GM19468 (cell line): Measurements from ENCODE around the gene NUP188.

ENCODE experiments used
- ATAC-seq: cut with Tn5 transposase; IDR thresholded peaks from one replicate; pipeline ENCODE4 v1.9.1; 2021; ENCODE audit warnings: mild to moderate bottlenecking, moderate library complexity, moderate number of reproducible peaks; ENCODE audit not compliant: unreplicated experiment; ENCODE audit errors: extremely low read depth

NUP188 gene

DNA sequence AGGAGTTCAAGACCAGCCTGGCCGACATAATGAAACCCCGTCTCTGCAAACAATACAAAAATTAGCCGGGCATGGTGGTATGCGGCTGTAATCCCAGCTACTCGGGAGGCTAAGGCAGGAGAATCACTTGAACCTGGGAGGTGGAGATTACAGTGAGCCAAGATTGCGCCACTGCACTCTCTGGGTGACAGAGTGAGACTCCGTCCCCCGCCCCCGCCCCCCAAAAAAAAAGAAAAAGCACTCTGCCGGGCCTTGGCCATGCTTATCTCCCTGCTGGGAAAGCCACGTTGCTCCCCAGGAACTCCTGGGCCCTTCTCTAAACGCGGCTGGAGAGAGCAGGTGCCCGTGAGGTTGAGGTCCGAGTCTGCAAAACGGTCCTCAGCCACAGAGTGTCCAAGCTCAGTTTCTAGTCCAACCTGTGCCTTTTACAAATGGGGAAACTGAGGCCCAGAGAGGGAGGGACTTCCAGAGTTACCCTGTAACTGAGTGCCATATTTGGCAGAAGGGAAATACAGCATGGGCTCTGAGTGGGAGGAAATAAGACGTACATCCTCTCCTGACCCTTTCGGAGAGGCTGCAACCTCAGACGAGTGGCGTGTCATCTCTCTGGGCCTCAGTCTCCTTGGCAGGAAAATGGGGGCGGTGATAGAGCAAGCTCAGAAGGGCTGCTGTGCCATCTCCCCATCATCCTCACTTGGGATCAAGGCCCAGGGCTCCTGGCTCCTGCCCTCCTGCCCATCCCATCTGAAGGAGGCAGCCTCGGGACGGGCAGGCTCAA lies 33.3 kb upstream of the NUP188 start:
- no peak for ATAC-seq

DNA sequence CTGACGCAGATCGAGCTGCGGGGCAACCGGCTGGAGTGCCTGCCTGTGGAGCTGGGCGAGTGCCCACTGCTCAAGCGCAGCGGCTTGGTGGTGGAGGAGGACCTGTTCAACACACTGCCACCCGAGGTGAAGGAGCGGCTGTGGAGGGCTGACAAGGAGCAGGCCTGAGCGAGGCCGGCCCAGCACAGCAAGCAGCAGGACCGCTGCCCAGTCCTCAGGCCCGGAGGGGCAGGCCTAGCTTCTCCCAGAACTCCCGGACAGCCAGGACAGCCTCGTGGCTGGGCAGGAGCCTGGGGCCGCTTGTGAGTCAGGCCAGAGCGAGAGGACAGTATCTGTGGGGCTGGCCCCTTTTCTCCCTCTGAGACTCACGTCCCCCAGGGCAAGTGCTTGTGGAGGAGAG lies 31.3 kb upstream of the NUP188 start:
- ATAC-seq = no peak

DNA sequence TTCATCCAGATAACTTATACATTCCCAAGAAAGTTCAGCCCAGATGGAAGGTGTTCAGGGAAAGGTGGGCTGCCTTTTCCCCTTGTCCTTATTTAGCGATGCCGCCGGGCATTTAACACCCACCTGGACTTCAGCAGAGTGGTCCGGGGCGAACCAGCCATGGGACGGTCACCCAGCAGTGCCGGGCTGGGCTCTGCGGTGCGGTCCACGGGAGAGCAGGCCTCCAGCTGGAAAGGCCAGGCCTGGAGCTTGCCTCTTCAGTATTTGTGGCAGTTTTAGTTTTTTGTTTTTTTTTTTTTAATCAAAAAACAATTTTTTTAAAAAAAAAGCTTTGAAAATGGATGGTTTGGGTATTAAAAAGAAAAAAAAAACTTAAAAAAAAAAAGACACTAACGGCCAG lies 30.8 kb upstream of the NUP188 start:
- ATAC-seq = no peak

DNA sequence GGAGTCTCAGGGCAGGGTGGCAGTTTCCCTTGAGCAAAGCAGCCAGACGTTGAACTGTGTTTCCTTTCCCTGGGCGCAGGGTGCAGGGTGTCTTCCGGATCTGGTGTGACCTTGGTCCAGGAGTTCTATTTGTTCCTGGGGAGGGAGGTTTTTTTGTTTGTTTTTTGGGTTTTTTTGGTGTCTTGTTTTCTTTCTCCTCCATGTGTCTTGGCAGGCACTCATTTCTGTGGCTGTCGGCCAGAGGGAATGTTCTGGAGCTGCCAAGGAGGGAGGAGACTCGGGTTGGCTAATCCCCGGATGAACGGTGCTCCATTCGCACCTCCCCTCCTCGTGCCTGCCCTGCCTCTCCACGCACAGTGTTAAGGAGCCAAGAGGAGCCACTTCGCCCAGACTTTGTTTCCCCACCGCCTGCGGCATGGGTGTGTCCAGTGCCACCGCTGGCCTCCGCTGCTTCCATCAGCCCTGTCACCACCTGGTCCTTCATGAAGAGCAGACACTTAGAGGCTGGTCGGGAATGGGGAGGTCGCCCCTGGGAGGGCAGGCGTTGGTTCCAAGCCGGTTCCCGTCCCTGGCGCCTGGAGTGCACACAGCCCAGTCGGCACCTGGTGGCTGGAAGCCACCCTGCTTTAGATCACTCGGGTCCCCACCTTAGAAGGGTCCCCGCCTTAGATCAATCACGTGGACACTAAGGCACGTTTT lies 30.2 kb upstream of the NUP188 start:
- ATAC-seq = no peak

DNA sequence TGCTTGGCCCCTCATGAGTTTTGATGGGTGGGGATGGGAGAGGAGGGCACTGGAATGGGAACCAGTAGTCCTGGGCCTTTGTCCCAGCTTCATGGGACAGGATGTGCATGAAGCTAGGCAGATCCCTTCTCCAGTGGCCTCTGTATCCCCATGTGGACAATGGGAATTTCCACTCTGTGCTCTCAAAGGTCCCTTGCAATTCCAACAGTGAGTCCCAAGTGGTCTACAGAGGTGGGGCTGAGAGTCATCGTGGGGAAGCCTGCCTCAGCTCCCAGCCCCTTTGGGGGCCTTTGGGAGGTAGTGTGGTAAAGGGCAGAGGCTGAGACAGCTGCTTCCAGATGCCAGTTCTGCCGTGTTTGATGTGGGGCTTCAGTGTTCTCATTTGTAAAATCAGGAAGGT lies 28.6 kb upstream of the NUP188 start:
- ATAC-seq = no peak

DNA sequence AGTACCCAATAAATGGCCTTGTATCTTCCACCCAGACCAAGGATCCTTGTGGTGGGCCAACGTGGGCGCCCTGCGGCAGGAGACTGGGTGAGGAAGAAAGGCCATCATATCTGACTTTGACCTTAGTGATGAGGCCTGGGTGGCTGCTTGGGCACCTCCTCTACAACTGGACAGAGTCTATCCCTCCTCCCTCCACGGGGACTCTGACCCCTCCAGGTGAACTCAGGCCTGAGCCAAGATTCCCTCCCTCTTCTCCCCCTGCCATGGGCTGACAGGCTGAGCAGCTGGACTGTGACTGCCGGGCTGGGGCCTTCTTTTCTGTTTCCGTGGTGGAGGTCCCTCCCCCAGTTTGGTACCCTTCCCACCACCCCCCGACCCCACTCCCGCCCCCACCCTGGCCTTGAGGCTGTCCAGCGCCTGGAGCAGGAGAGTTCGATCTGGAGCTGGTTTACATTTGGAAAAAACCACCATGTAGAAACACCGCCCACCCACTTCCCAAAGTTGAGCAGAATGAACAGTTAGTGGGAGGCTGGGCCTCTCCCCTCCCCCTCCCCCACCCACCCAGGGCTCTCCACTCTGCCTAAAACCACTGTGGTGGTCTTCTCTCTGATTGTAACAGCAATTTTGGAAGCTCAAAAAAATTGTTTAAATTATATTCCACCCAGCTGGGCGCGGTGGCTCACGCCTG lies 28.0 kb upstream of the NUP188 start:
- ATAC-seq = no peak

DNA sequence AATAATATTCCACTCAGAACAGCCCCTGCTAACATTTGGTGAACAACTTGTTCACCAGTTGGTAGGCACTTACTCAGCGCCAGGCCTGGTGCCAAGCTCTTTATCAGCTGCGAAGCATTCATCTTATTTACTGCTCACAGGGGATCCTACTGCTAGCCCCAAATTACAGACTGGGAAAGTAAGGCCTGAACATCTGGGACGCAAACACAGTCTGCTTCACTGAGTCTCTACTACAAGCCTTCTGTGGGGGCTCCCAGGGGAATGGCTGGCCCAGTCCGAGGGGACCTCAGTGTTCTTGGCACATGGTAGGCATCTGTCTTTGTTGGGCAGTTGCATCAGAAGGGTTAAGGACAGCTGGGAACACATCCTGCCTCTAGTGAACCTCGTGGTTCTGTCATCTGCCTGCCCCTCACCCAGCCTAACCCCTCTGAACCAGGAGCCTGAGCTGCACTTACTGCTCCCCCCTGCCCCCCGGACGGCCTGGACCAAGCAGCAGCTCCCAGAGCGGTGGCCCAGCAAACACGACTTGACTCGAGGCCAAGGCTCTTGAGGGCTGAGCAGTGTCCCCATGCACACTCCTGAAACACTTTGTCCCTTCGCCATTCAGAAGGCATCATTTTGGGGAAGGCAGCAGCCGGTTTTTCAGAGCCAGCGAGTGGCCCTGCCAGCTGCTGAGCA lies 27.0 kb upstream of the NUP188 start, which contains the start of gene PHYHD1:
PHYHD1 (plus strand) TSS at position 602 of the 678 bp plus-strand sequence. CDS start 1,342 bp downstream, outside the sequence.
- no peak for ATAC-seq

DNA sequence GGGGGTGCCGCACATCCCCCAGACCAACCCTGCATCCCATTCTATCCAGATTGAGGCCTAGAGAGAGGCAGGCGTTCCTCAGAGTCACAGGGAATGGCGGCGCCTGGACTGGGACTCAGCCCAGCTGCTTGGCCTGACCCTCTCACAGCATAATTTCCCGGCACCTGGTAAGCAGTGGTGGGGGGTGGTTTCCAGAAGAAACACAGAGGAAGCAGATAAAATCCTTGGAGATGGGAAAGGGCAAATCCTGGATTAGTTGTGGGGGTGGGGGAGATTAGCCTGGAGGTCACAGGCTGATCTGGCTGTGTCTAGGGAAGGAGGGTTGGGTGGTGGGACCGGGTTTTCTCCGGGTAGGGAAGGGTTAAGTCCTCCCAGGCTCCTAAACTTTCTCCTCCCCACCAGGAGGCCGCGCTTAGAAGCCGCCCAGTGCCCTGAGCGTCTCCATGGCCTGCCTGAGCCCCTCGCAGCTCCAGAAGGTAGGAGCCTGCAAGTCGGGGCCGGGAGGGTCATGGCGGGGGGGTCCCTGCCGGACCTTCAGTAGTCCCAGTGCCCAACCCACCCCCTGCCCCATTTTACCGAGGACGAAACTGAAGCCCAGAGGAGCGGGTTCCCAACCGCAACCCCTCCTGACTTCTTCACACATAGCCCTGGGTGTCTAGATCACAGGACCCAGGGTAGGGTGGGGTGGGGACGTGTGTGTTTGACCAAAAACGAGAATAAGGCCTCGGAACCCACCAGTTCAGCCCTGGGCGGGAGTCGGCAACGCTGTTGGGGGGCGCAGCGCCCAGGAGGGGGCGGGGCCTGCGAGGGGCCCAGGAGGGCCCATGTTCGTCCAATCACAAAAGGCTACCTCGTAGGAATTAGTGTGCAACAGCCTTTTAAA lies 25.4 kb upstream of the NUP188 start:
- no peak for ATAC-seq

DNA sequence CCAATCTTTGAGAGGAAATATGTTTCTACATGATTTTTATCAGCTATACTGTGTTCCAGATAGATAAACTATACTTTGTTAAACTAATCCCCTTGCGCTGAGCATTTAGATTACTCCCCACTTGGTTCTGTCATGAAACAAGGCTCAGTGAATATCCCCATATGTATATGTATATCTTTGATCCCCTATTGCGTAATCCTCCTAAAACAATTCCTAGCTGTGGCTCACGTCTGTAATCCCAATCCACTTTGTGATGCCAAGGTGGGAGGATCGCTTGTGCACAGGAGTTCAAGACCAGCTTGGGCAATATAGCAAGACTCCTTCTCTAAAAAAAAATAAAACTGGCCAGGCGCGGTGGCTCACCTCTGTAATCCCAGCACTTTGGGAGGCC lies 24.0 kb upstream of the NUP188 start:
- ATAC-seq = no peak

DNA sequence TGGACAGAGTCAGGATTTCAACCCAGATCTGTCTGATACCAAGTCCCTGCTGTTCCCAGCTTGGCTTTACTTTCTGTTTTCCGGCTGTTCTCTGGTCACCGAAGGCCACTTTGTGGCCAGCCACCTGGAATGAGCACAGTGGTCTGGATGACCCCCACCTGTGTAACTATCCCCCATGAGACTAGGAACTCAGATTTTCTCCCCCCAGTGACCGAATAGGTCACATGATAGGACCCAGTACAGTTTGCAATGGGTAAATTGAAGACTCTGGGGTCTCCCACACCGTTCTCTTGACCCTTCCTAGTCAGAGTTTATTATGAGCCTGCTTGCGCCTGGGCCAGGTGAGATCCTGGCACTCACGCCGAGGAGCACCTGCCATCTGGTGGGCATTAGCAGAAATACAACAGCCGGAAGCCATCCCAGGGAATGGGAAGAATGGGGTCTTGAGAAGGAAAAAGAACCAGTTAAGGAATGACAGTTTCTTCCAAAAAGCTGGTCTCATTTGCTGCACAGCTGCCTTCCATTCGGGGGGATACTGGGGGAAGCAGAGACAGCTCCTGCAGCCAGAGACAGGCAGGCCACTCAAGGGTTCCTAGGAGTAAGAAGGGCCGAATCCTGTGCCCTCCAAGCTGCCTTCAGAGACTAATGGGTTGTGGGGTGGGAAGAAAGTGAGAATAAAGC lies 19.6 kb upstream of the NUP188 start:
- ATAC-seq = no peak

DNA sequence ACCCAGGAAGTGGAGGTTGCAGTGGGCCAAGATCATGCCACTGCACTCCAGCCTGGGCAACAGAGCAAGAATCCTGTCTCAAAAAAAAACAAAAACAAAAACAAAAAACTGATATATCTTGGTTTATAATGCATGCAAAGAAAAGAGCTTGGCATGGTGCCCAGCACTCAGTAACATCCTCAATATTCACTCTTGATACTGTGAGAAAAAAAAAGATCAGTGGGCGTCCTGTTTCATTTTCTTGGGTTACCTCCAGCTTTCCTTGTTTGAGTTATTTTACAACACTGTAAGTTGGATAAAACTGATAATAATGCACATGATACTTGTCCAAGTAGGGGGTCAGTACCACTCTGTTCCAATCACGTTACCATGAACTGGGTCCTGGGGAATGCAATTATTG lies 18.9 kb upstream of the NUP188 start:
- ATAC-seq = no peak

DNA sequence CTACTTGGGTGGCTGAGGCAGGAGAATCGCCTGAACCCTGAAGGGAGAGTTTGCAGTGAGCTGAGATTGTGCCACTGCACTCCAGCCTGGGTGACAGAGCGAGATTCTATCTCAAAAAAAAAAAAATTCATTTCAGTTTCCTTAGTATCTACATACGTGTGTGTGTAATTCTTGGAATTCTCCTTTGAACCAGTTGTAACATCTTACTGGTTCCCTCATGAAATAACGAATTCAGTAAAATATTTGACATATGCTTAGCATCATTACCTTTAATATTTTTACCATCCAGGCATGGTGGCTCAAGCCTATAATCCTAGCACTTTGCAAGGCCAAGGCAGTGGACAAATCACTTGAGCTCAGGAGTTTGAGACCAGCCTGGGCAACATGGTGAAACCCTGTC lies 17.9 kb upstream of the NUP188 start:
- ATAC-seq = no peak

DNA sequence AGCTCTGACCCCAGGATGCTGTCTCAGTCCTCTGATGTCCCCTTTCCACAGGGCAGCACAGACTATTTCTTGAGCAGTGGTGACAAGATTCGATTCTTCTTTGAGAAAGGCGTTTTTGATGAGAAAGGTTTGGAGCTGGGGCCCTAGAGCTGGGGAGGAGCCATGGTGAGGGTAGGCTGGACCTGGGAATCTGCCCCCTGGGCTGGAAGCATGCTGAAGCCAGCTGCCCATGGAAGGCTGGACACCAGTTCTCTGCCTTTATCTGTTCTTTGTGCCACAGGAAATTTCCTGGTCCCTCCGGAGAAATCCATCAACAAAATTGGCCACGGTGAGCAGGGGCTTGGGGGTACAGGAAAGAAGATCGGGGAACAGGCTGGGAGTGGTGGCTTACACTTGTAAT lies 13.8 kb upstream of the NUP188 start:
- ATAC-seq = no peak

DNA sequence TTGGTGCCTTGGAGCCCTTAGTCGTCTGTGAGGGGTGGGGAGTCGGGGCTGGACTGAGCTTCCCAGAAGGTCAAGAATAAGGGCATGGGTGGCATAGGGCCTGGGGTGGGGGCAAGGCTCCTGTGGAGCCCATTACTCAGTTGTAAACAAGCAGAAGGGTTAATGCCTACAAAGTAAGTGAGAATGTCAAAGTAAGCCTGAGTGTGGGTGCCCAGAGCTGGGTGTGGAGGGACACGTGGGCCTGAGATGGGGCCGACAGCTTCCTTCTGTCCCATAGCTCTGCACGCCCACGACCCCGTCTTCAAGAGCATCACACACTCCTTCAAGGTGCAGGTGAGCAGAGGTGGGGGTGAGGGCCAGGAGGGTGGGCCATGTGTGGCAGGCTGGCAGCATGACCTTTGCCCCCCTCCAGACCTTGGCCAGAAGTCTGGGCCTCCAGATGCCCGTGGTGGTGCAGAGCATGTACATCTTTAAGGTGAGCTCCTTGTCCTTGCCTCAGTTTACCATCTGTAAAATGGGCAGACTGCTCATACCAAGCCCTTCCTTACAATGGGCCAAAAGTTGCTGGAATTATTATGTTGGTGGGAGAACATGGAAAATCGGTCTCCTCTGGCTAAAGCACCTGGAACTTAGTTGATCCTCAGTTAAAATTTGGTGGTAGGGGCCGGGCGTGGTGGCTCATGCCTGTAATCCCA lies 11.2 kb upstream of the NUP188 start:
- no peak for ATAC-seq

DNA sequence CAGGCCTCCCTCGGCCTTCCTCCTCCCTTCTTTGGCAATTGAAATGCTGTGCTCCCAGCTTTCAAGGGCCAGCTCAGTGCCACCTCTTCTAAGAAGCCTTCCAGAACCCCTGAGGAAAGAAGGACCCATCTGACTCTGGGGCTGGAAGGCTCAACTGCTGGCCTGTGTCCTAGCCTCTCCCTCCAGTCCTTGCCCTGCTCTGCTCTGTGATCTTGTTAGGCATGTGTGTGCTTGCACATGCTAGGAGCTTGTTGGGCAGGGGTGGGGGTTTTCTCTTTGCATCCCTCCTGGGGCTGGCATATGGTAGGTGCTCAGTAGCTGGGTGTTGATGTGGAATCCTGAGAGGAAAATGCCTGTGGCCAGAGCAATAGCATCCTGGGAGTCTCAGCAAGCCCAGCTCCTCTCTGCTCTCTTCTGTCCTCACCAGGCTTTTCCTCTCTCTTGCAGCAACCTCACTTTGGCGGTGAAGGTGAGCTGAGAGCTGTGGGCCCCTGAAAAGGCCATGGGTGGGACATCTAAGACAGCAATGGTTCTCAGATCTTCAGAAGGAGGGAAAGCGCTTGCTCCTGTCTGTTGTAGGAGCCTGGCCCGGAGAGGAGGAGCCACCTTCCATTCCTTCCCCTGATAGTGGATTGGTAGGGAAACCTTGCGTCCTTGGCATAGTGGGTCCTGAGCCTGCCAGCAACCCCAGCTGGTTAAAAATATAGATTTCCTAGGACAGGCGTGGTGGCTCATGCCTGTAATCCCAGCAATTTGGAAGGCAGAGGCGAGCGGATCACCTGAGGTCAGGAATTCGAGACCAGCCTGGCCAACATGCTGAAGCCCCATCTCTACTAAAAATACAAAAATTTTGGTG lies 10.0 kb upstream of the NUP188 start:
- ATAC-seq = no peak

DNA sequence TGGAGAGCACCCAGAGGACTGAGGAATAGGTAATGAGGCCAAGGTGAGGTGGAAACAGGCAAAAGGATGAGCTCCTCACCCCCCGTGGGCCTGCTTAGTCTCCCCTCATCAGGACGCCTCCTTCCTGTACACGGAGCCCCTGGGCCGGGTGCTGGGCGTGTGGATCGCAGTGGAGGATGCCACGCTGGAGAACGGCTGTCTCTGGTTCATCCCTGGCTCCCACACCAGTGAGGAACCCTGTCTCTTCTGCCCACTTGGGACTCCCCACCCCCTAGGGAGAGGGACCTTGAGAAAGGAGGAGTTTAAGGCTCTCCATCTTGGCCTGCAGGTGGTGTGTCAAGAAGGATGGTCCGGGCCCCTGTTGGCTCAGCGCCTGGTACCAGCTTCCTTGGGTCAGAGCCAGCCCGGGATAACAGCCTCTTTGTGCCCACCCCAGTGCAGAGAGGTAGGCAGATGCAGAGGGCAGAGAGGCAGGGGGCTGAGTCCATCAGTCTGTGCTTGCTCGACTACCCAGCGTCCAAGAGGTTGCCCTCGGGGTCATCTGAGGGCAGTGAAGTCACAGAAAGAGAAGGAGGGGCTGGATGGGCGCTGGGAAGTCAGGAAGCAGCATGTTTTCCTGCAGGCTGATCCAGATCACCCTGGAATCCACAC lies 7.1 kb upstream of the NUP188 start:
- no peak for ATAC-seq
